Adrenal gland (tissue), 5 donors: ENCODE data around the gene CEP250.

Source experiments
- CTCF ChIP-seq, 6 experiments: fragments of 450-650 bp in 4 of 6; fragments of 200-600 bp in 2 of 6; sonication (generic) in 1 of 6; IDR thresholded peaks; 1 replicate in 5 of 6; 2 replicates in 1 of 6; pipeline versions ENCODE4 v1.5.1 to v1.8.0; 2016 to 2021; ENCODE audit warnings: antibody characterized with exemption in 6 of 6, mild to moderate bottlenecking in 2 of 6, moderate library complexity in 1 of 6
- POLR2A ChIP-seq, 2 donors: fragments of 450-650 bp; IDR thresholded peaks; one replicate each; pipeline ENCODE4 v1.6.1; 2017; ENCODE audit warnings: antibody characterized with exemption in 2 of 2, mild to moderate bottlenecking in 2 of 2, moderate library complexity in 1 of 2
- donor health status: DM: no; HTN: no; CAD: no.

DNA sequence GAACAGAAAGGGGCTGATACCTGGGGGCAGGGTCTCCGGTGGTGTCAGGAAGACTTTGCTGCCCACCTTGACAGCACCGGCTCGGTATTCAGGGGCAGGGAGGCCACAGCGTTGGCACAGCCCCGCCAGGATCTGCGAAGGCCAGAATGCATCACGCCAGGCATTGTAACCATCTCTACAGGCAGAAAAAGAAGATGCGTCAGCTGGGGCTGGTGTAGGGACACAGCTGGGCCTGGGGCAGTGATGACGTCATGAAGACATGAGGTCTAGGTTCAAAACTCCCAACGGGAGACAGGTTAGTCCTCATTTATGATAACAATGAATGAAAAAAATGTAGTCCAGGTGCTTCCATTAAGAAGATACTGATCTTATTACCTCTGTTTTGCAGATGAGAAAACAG is 108.4 kb downstream of the CEP250 start:
- TF ChIP-seq CTCF (IDR thresholded peaks at IDR 0.05), result no peak
- TF ChIP-seq POLR2A (IDR thresholded peaks at IDR 0.05), result no peak
